Panc1 (cell line): ENCODE measurements around the gene LRIG2.

Source experiments
- POLR2AphosphoS5 ChIP-seq: IDR thresholded peaks from 2 replicates; pipeline ENCODE4 v1.6.1; 2012; ENCODE audit warnings: mild to moderate bottlenecking, low read depth, low read length, moderate library complexity
- SIN3A ChIP-seq: IDR thresholded peaks from 2 replicates; pipeline ENCODE4 v1.6.1; 2012; ENCODE audit warnings: low read depth, mild to moderate bottlenecking, low read length, moderate library complexity, borderline replicate concordance; ENCODE audit not compliant: insufficient read depth
- TF ChIP-seq, protein P1 (sequence below): fragments of 450-650 bp; IDR thresholded peaks from 2 replicates; pipeline ENCODE4 v1.5.1; 2017; ENCODE audit warnings: mild to moderate bottlenecking

DNA sequence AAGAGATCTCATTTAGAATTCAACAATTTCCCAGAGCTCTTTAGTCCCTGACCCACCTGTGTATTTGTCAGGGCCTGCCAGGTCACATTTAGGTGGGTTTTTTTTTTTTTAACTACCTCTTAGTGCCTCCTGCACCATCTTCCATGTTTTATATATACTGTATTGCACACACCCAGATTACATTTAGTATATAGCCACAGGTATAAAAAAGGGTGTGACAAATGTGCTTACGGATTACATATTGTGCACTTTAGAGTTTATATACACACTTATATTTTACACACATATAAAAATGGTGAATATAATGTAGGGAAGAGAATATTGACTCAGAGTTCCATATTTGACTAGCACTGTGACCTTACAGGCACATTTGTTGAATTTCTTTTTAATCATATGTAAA, 17.4 kb upstream of the LRIG2 start:
- TF ChIP-seq POLR2AphosphoS5 (no peak), SIN3A (no peak)
- TF ChIP-seq, protein P1, sequence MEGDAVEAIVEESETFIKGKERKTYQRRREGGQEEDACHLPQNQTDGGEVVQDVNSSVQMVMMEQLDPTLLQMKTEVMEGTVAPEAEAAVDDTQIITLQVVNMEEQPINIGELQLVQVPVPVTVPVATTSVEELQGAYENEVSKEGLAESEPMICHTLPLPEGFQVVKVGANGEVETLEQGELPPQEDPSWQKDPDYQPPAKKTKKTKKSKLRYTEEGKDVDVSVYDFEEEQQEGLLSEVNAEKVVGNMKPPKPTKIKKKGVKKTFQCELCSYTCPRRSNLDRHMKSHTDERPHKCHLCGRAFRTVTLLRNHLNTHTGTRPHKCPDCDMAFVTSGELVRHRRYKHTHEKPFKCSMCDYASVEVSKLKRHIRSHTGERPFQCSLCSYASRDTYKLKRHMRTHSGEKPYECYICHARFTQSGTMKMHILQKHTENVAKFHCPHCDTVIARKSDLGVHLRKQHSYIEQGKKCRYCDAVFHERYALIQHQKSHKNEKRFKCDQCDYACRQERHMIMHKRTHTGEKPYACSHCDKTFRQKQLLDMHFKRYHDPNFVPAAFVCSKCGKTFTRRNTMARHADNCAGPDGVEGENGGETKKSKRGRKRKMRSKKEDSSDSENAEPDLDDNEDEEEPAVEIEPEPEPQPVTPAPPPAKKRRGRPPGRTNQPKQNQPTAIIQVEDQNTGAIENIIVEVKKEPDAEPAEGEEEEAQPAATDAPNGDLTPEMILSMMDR: no peak
